ENCODE measurements around the gene ADRM1. TPM values are rescaled to one million over a fixed set of nuclear protein-coding genes. Genes with fewer than 3 reads are reported as not detected.

ADRM1 gene
- total RNA-seq, 4 donors from 2014 or later, result 97.7 to 164 (median 111) TPM

DNA sequence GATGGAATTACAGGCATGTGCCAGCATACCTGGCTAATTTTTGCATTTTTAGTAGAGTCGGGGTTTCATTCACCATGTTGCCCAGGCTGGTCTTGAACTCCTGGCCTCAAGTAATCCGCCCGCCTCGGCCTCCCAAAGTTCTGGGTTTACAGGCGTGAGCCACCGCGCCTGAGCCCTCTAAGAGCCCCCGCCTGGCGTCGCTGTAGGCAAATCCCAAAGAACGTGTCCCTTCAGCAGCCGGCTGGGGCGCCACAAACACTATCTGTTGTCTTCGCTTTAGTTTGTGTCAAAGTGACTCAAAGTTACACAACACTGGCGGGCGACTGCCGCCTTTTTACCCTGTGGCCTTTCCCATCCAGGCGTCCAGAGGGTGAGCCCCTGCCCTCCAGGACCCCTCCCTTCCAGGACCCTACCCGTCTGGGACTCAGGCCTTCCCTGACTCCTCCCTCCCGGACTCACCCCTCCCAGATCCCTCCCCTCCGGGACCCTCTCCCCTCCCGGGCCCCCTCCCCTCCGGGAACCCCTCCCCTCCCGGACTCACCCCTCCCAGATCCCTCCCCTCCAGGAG lies 940 bp upstream of the ADRM1 start:
- peak; percentile 58 for ATAC-seq (ENCODE audit: low FRiP score)
- peak; percentile 78 for DNase-seq (ENCODE audit: low spot score)
- TF ChIP-seq, protein P1, sequence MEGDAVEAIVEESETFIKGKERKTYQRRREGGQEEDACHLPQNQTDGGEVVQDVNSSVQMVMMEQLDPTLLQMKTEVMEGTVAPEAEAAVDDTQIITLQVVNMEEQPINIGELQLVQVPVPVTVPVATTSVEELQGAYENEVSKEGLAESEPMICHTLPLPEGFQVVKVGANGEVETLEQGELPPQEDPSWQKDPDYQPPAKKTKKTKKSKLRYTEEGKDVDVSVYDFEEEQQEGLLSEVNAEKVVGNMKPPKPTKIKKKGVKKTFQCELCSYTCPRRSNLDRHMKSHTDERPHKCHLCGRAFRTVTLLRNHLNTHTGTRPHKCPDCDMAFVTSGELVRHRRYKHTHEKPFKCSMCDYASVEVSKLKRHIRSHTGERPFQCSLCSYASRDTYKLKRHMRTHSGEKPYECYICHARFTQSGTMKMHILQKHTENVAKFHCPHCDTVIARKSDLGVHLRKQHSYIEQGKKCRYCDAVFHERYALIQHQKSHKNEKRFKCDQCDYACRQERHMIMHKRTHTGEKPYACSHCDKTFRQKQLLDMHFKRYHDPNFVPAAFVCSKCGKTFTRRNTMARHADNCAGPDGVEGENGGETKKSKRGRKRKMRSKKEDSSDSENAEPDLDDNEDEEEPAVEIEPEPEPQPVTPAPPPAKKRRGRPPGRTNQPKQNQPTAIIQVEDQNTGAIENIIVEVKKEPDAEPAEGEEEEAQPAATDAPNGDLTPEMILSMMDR (IDR thresholded peaks at IDR 0.05), result peak in 1 of 3 donors; percentile 92

DNA sequence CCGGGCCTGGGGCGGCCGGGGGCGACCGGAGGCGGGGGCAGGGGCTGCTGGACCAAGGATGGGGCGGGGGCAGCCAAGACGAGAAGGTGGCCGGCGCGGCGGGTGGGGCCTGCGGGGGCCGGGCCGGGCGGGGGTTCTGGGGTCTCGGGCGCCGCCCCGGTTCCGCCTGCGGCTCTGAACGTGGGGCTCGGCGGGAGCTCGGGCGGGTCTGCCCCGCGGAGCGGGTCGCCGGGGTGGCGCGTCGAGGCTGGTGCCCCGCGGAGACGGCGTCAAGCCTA lies 204 bp downstream of the ADRM1 start:
- TF ChIP-seq, protein P1 (IDR thresholded peaks at IDR 0.05), result no peak
- DNase-seq (ENCODE audit: low spot score), result no peak
- no peak for ATAC-seq (ENCODE audit: low FRiP score)

DNA sequence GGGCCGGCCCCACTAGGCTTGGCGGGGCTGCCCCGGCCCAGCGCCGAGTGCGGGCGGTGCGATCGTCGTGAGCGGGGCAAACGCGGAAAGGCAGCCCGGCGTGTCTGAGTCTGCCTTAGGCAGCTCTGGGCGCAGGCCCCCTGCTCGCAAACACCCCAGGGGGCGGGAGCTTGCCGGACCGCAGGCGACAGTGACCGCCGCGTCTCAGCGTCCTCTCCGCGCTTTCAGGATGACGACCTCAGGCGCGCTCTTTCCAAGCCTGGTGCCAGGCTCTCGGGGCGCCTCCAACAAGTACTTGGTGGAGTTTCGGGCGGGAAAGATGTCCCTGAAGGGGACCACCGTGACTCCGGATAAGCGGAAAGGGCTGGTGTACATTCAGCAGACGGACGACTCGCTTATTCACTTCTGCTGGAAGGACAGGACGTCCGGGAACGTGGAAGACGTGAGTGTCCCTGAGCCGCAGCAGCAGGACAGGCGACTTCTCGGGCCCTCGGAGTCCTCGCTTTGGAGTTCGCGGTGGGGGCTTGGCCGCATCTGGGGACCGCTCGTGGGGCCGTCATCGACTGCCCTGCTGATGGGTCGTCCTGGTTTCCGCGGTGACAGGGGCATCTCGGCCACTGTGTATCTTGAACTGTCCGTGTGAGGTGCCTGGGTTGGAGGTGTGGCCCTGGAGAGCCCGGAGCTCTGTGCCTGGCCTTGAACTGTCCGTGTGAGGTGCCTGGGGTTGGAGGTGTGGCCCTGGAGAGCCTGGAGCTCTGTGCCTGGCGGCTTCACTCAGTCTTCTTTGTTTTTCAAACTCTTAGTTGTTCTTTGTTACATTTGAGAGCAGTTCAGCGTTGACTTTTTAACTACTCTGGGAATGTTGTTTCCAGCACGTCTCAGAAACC lies 786 bp downstream of the ADRM1 start:
- TF ChIP-seq, protein P1 (IDR thresholded peaks at IDR 0.05), result no peak
- DNase-seq (ENCODE audit: low spot score) (no peak), ATAC-seq (ENCODE audit: low FRiP score) (peak; percentile 8)

DNA sequence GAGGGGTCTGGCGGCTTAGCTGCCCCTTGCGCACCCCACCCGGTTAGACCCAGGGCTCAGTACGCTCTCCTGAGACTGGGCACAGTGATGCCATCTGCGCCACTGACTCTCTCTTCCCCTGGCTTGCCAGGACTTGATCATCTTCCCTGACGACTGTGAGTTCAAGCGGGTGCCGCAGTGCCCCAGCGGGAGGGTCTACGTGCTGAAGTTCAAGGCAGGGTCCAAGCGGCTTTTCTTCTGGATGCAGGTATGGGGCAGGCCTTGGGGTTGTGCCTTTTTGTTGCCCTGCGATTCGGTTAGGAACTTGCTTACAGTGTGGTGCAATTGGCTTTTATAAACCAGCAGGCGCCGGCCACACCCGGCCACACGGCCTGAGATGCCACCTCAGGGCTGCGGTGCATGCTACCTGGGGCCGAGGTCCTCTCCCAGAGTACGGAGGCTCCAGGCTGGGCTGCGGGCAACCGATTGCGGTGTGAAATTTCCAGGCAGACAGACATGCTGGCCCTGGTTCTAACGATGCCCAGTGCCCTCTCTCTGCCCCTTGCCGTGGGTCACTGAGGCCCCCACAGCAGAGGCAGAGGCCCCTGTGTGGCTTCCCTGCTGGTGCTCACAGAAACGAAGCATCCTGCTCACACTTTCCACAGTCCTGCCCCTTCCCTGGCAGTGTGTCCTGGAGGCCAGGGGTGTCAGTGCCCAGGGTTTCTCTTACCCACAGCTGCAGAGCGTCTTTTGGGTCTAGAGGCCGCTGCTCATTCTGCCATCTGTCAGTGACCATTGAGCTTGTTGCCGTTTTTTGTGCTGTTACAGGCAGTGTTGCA lies 1.7 kb downstream of the ADRM1 start:
- DNase-seq (ENCODE audit: low spot score) (no peak), ATAC-seq (ENCODE audit: low FRiP score) (no peak)
- TF ChIP-seq, protein P1 (IDR thresholded peaks at IDR 0.05), result no peak

DNA sequence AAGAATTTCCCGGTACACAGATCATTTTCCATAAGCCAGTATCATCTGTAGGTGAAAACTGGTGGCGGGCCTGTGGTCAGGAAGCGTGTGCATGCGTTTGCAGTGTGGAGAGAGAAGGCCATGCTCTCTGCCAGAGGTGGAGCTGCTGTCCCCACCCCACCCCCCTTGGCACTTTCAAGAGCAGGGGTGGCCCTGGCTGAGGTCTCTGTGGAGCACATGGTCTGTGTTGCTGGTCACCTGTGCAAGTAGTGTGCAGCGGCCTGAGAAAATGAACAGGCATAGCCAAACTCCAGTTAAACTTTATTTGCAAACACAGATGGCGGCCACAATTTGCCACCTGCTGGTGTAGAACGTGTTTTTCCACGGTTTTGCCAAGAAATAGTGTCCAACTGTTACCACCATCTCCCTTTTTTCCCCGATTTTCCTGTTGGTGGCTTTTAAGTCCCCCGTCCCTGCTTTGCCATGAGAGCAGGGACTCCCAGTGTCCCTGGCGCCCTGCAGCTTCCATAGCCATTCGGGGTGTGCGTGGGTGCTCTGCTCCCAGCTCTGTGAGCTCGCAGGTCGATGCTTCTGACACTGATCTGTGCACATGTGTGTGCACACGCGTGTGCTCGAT lies 2.5 kb downstream of the ADRM1 start:
- DNase-seq (ENCODE audit: low spot score) (no peak), ATAC-seq (ENCODE audit: low FRiP score) (no peak)
- TF ChIP-seq, protein P1 (IDR thresholded peaks at IDR 0.05), result no peak

DNA sequence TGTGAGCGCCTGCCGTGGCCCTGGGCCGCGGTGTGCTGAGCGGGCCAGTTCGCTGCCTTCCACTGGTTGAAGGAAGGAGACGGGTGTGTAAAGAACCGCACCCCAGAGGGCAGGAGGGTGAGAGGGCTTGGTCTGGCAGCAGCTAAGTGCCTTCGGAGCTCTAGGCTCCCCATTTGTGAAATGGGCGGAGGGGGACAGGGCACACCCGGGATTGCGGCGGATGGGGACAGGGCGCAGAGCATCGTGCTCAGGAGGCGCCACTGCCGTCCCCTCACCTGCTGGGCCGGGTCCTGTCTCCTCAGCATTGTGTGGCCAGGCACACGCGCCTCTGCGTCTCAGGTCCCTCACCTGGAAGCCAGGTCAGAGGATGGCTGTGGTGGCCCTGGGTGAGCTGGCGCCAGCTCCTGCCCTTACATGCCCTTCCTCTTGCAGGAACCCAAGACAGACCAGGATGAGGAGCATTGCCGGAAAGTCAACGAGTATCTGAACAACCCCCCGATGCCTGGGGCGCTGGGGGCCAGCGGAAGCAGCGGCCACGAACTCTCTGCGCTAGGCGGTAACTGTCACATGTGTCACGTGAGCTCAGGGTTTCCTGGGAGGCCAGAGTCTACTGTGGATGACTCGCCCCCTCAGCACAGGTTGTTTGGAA lies 3.1 kb downstream of the ADRM1 start:
- TF ChIP-seq, protein P1 (IDR thresholded peaks at IDR 0.05), result no peak
- ATAC-seq (ENCODE audit: low FRiP score) (no peak), DNase-seq (ENCODE audit: low spot score) (no peak)
